Thoracic aorta (tissue), 2 donors: ENCODE data around the gene CELF2. TPM values are rescaled to one million over a fixed set of nuclear protein-coding genes. Genes with fewer than 3 reads are reported as not detected.
A peak's percentile ranks its signal among the peaks of the same experiment; 100 is the strongest.

Experiments used
- ATAC-seq: fragments of 150-250 bp; one replicate; pipeline ENCODE4 v1.8.0; 2017; ENCODE audit warnings: low read depth; ENCODE audit not compliant: insufficient number of reproducible peaks, low FRiP score
- DNase-seq: peaks from one replicate; pipeline ENCODE4 v3.0.0-alpha.2; 2020; ENCODE audit warnings: low spot score
- H3K27ac ChIP-seq, 2 donors: fragments of 200-600 bp; sonication (generic); 1 replicate in 1 of 2; 2 replicates in 1 of 2; pipeline ENCODE4 v1.5.1; 2016; ENCODE audit warnings: mild to moderate bottlenecking in 2 of 2, moderate library complexity in 2 of 2
- H3K27me3 ChIP-seq: fragments of 200-600 bp; sonication (generic); replicated peaks from 2 replicates; pipeline ENCODE4 v1.6.0; 2016; ENCODE audit warnings: mild to moderate bottlenecking; ENCODE audit not compliant: insufficient read depth
- H3K36me3 ChIP-seq: fragments of 200-600 bp; sonication (generic); one replicate; pipeline ENCODE4 v1.5.1; 2016
- H3K4me1 ChIP-seq, 2 donors: fragments of 200-600 bp; sonication (generic); 1 replicate in 1 of 2; 2 replicates in 1 of 2; pipeline versions ENCODE4 v1.5.1 to v1.6.0; 2016; ENCODE audit warnings: low read depth in 2 of 2, mild to moderate bottlenecking in 1 of 2; ENCODE audit not compliant: control insufficient read depth in 1 of 2
- H3K4me3 ChIP-seq: fragments of 200-600 bp; sonication (generic); 2 replicates; pipeline ENCODE4 v1.5.1; 2016; ENCODE audit warnings: mild to moderate bottlenecking
- H3K9me3 ChIP-seq: fragments of 200-600 bp; sonication (generic); 2 replicates; pipeline ENCODE4 v1.5.1; 2016
- total RNA-seq, 2 donors: library from RNA; depleted of rRNA; stranded (reverse); fragments of >200 nt; gene quantifications; one replicate each; pipeline versions ENCODE4 v1.1.0 to v1.2.3, GENCODE V29; 2016
- TF ChIP-seq, protein P1 (sequence below): fragments of 200-600 bp; sonication (generic); IDR thresholded peaks from one replicate; pipeline ENCODE4 v1.5.1; 2019; ENCODE audit warnings: antibody characterized with exemption

The CELF2 gene
- total RNA-seq, 2 donors from 2014 or later, result 69.0 to 73.5 TPM

DNA sequence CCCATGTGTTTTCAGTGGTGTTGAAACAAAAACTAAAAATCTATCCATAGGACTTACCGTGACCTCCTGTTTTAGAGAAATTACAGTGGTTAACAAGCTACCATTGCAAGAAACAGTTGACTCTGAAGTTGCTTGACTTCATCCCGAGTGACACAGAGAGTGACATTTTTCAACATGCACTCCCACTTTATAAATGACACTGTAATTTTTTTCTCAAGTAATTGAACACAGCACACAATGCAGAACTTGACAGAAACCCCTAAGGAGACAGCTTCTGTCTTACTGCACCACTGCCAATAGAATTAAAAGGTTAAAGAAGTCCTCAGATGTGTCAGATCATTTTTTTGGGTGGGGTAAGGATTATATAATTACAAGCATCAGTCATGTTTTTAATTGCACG, 246.1 kb downstream of the CELF2 start:
- Histone ChIP-seq H3K27ac (no peak overlapping the region), H3K27me3 (no peaks in the 10 kb centered on the region), H3K9me3 (no peaks in the 10 kb centered on the region), H3K4me1 (peaks cover 2 to 18% of the 10 kb centered on the region in 2 donors), H3K36me3 (peaks cover 4% of the 10 kb centered on the region), H3K4me3 (no peak overlapping the region)
- DNase-seq, result no peak
- TF ChIP-seq, protein P1, sequence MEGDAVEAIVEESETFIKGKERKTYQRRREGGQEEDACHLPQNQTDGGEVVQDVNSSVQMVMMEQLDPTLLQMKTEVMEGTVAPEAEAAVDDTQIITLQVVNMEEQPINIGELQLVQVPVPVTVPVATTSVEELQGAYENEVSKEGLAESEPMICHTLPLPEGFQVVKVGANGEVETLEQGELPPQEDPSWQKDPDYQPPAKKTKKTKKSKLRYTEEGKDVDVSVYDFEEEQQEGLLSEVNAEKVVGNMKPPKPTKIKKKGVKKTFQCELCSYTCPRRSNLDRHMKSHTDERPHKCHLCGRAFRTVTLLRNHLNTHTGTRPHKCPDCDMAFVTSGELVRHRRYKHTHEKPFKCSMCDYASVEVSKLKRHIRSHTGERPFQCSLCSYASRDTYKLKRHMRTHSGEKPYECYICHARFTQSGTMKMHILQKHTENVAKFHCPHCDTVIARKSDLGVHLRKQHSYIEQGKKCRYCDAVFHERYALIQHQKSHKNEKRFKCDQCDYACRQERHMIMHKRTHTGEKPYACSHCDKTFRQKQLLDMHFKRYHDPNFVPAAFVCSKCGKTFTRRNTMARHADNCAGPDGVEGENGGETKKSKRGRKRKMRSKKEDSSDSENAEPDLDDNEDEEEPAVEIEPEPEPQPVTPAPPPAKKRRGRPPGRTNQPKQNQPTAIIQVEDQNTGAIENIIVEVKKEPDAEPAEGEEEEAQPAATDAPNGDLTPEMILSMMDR, result no peak
- ATAC-seq, result no peak

DNA sequence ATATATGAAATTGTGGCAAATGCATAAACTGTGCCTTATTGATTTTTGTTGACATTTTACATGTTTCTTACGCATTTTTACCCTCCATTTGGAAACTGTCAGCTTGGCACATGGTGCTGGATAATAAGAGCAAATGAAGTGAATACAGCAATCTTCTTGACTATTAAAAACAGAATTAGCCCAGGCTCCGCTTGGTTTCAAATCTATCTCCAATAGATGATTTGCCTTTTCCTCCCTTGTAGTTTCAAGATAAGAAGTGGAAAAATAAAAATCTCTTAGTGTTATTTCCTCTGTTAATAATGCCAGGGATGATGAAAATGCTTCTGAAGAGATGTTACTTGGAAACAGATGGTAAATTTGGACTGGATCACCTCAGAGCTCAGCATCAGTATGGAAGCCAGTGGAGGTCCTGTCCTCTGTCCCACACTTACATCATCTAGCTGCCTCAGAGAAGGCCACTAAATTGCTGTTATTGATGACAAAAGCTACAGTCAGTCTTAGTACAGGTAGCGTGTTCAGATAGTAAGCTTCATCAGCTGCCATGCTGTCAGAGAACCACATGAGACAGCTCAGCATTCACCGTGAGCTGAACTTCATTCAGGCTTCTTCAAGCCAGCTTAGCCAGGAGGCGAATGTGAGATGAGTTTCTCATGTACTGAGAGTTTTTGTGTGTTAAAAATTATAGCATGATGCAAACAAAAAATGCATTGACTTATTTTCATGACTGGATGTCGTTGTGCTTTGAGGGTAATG, 246.8 kb downstream of the CELF2 start:
- Histone ChIP-seq H3K4me1 (peaks cover 2 to 19% of the 10 kb centered on the region in 2 donors), H3K4me3 (no peak overlapping the region), H3K9me3 (no peaks in the 10 kb centered on the region), H3K27me3 (no peaks in the 10 kb centered on the region), H3K27ac (no peak overlapping the region), H3K36me3 (no peaks in the 10 kb centered on the region)
- ATAC-seq (no peak), DNase-seq (no peak)
- TF ChIP-seq, protein P1, result no peak

DNA sequence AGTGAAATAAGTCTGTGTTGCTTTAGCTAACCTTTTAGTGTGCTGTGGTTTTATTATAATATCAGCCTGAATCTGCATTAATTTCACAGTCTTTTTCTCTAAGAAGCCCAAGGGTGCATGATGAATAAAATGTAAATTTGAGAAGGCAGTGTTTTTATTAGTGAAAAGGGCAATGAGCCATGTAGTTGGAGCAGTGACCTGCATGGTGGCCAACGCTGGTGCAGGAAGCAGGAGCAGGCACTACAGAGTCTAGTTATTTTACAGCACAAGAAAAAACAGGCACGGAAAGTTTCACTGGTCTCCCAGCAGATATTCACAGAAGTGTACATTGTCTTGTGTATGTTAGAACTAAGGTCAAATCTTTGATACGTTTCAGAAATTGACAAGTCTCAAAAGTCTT, 247.8 kb downstream of the CELF2 start:
- TF ChIP-seq, protein P1, result no peak

DNA sequence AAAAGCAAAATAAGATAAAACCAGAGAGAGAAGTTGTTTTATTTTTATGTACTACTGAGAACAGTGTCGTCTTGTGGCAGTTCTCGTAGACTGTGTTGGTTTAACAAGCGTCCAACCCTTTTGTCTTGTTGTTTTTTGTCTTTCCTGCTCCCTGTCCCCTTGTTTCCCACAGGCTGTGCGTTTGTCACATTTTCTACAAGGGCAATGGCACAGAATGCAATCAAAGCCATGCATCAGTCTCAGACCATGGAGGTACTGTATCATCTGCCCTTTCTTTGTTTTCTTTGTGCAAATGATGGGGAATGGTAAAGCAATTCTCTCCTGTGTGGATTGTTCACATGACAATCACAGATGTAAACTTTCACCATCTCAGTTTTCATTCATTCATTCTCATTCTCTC, 248.8 kb downstream of the CELF2 start:
- no peak for DNase-seq
- no peaks in the 10 kb centered on the region for H3K27me3 ChIP-seq
- H3K27ac ChIP-seq, result no peak overlapping the region
- TF ChIP-seq, protein P1, result no peak
- no peaks in the 10 kb centered on the region for H3K36me3 ChIP-seq
- H3K4me3 ChIP-seq, result no peak overlapping the region
- ATAC-seq, result no peak
- H3K9me3 ChIP-seq, result no peaks in the 10 kb centered on the region
- H3K4me1 ChIP-seq, result peaks cover 2 to 29% of the 10 kb centered on the region in 2 donors

More for the DNA sequence above, 247.8 kb downstream of the CELF2 start:
- H3K36me3 ChIP-seq, result no peaks in the 10 kb centered on the region
- no peak overlapping the region for H3K27ac ChIP-seq
- no peak overlapping the region for H3K4me3 ChIP-seq
- H3K27me3 ChIP-seq, result no peaks in the 10 kb centered on the region
- ATAC-seq (no peak), DNase-seq (no peak)
- H3K4me1 ChIP-seq, result peaks cover 2 to 28% of the 10 kb centered on the region in 2 donors
- no peaks in the 10 kb centered on the region for H3K9me3 ChIP-seq

DNA sequence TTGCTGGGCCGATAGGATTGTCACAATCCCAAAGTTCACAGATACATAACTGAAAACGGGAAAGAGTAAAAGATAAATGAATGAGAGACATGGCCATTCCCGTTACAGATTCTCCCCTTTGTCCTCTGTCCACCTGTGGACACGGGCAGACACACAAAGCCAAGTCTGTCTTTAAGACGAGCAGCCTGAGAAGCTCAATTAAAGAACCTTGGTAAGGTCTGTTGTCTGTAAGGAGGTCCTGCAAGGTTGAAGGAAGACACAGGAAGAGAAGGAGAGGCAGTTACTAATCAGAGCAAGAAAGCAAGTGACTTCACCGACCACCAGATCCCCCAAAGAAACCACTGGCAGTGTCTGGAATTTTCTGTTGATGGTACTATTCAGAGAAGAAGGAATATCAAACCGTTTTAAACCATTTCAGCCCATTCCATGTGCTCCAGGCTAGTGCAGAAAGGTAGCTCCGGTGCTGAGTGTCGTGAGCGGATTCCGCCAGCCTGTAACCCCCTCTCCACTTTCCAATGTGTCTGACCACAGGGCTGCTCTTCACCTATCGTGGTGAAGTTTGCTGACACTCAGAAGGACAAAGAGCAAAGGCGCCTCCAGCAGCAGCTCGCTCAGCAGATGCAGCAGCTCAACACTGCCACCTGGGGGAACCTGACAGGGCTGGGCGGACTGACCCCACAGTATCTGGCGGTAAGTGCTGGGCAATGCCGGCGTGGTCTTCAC, 252.6 kb downstream of the CELF2 start:
- DNase-seq, result no peak
- Histone ChIP-seq H3K4me1 (peaks cover 0 to 15% of the 10 kb centered on the region in 2 donors), H3K9me3 (no peaks in the 10 kb centered on the region), H3K4me3 (peak overlapping the region; percentile 12), H3K27me3 (no peaks in the 10 kb centered on the region), H3K36me3 (no peaks in the 10 kb centered on the region), H3K27ac (no peak overlapping the region)
- no peak for ATAC-seq
- TF ChIP-seq, protein P1, result peak; percentile 94
